GM19351 (cell line): ENCODE measurements around the gene CPT1B.
"Not testable (repeated sequence)": the region's sequence is repeated elsewhere in the genome, so short reads cannot be mapped to it uniquely, and the experiment has no call there.

Experiments used
- ATAC-seq: cut with Tn5 transposase; IDR thresholded peaks from one replicate; pipeline ENCODE4 v1.9.1; 2021; ENCODE audit warnings: mild to moderate bottlenecking, moderate library complexity; ENCODE audit not compliant: unreplicated experiment

The CPT1B gene

DNA sequence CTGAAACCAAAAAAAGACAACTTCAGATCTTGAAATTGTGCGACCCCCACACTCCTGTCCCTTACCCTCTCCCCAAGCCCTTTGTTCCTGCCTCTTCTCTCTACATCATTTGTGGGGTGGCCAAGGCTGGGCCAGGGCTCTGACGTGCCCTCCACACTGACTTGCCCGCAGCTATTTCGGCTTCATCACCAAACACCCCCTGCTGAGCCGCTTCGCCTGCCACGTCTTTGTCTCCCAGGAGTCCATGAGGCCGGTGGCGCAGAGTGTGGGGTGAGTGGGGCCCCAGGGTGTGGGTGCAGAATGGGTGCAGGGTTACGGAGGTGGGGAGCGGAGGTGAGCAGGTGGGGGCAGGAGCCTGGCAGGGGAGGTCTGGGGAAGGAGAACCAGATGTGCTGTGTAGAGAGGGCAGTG lies 31.8 kb upstream of the CPT1B start:
- no peak for ATAC-seq

DNA sequence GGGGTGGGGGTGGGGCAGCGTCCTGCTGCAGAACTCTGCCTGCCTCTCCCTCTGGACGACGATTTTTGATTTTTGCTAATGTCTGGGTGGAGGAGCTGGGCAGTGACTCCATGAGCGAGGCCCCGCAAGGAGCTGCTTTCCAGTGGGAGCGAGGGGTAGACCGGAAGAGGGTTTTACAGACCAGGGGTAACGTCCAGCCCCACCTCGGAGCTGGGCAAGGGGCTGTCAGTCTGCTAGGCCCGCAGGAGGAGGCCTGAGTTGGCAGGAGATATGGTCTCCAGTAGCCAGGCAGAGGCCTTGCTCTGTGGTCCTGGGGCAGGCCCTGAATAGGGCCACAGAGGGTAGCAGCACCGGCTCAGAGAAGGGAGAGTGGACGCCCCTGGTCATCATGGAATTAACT lies 31.4 kb upstream of the CPT1B start:
- no peak for ATAC-seq

DNA sequence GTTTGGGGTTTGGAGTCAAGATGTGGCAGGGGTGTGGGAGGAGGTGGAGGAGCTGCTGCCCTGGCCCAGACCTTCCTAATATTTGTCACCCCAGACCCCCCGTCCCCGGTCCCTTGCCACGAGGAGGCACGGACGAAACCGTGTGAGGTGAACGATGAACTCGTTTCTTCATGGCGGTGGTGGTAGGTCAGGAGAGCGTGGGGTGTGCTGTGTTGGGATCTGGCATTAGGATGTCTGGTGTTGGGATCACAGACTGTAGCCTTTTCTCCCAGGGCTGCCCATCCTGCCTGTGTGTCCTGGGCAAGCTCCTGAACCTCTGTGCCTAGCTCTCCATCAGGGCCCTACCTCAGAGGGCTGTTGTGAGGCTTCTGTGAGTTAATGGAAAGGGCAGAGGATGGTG lies 30.8 kb upstream of the CPT1B start:
- ATAC-seq: no peak

DNA sequence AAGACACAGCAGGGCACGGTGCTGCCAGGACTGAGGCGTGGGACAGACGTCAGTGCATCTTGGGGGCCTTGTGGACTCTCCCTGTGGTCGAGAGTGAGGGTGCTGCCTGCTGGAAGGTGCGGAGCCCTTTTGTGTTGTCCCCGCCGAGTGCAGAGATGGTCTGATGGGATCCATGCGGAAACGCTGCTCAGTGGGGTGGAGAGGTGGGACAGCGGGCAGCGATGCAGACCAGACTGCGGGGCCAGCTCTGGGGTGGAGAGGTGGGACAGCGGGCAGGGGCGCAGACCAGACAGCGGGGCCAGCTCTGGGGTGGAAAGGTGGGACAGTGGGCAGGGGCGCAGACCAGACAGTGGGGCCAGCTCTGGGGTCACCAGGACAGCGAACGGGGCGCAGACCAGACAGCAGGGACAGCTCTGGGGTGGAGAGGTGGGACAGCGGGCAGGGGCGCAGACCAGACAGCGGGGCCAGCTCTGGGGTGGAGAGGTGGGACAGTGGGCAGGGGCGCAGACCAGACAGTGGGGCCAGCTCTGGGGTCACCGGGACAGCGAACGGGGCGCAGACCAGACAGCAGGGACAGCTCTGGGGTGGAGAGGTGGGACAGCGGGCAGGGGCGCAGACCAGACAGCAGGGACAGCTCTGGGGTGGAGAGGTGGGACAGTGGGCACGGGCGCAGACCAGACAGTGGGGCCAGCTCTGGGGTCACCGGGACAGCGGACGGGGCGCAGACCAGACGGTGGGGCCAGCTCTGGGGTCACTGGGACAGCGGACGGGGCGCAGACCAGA lies 30.0 kb upstream of the CPT1B start:
- ATAC-seq: not testable (repeated sequence)

GRCh38 chr22:50607659-50608020 lies 29.4 kb upstream of the CPT1B start:
- ATAC-seq: no peak

GRCh38 chr22:50606946-50607658 lies 28.9 kb upstream of the CPT1B start:
- ATAC-seq: no peak

- ATAC-seq: no peak
Measured at GRCh38 chr22:50606165-50606945, 28.1 kb upstream of the CPT1B start.

DNA sequence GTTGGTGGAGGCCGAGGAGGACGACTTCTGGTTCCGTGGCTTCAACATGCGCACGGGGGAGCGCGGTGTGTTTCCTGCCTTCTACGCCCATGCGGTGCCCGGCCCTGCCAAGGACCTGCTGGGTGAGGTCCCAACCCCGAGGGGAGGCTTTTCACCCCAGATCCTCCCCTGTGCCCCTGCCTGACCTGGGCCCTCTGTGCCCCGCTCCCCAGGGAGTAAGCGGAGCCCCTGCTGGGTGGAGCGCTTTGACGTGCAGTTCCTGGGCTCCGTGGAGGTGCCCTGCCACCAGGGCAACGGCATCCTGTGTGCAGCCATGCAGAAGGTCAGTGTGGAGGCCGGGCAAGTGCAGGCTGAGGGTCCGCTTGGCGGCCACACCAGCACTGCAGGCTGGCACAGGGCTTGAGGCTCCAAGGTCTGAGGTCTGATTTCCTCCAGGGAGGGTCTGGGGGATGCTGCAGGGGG lies 27.4 kb upstream of the CPT1B start:
- no peak for ATAC-seq

GRCh38 chr22:50605002-50605612 lies 26.9 kb upstream of the CPT1B start:
- ATAC-seq: no peak

DNA sequence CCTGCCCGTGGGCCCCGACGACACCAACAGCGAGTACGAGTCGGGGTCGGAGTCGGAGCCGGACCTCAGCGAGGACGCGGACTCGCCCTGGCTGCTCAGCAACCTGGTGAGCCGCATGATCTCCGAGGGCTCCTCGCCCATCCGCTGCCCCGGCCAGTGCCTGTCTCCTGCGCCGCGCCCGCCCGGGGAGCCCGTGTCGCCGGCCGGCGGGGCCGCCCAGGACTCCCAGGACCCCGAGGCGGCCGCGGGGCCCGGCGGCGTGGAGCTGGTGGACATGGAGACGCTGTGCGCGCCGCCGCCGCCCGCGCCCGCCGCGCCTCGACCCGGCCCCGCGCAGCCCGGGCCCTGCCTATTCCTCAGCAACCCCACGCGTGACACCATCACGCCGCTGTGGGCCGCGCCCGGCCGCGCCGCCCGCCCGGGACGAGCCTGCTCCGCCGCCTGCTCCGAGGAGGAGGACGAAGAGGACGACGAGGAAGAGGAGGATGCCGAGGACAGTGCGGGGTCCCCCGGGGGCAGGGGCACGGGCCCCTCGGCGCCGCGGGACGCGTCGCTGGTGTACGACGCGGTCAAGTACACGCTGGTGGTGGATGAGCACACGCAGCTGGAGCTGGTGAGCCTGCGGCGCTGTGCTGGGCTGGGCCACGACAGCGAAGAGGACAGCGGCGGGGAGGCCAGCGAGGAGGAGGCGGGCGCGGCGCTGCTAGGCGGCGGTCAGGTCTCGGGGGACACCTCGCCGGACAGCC lies 26.2 kb upstream of the CPT1B start:
- no peak for ATAC-seq

- ATAC-seq: no peak
Measured at GRCh38 chr22:50603511-50604255, 25.5 kb upstream of the CPT1B start.

GRCh38 chr22:50602338-50602700 lies 24.1 kb upstream of the CPT1B start:
- no peak for ATAC-seq

- no peak for ATAC-seq
Measured at GRCh38 chr22:50601669-50602337, 23.6 kb upstream of the CPT1B start.

GRCh38 chr22:50600967-50601668 lies 22.9 kb upstream of the CPT1B start:
- no peak for ATAC-seq

DNA sequence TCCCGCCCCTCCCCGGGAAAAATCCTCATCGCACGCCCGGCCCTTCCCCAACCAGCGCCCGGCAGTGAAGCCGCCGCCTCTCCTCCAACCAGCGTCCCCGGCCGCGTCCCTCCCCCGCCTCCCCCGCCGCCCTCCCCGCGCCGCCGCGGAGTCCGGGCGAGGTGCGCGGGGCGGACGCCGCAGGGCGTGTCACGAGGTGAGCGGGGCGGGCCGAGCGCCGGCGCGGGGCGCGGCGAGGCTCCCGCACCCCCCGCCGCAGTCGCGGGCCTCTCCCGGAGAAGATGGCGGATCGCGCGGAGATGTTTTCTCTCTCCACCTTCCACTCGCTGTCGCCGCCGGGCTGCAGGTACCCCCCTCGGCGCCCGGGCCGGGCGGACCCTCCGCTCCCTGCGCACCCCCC lies 22.3 kb upstream of the CPT1B start, which contains the start of gene MAPK8IP2:
TSS of gene MAPK8IP2 (plus strand) at position 256 of the 400 bp plus-strand sequence. CDS start at position 282, 26 bp downstream.
- no peak for ATAC-seq

GRCh38 chr22:50599816-50600455 lies 21.7 kb upstream of the CPT1B start:
- ATAC-seq: no peak

DNA sequence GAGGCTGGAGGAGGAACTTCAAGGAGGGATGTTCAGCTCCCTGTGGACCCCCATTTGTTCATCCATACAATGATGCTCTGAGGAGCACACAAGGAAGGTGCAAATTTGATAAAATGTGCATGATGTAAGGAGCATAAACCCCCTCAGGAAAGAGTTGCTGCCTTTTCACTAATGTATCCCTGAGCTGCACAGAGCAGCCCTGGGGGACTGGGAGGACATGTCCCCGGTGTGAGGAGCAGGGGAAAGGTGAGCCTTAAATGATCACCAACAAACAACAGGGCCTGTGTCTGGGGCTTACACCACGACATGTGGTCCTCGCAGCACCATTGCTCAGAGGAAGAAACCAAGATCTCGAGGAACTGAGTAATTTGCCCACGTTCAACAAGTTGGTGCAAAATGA lies 18.9 kb upstream of the CPT1B start:
- no peak for ATAC-seq

GRCh38 chr22:50595189-50595588 lies 17.0 kb upstream of the CPT1B start:
- ATAC-seq: no peak
